ENCODE results near the gene ZNF57.
A peak's percentile ranks its signal among the peaks of the same experiment; 100 is the strongest.
"Not testable (repeated sequence)": the region's sequence is repeated elsewhere in the genome, so short reads cannot be mapped to it uniquely, and the experiment has no call there.

The ZNF57 gene

GRCh38 chr19:2900296-2901252, at the start of gene ZNF57:
ZNF57 (plus strand) TSS chr19:2900928; CDS start chr19:2901046, 118 bp downstream.
- DNase-seq: peak; percentile 99

- no peak for DNase-seq
These were observed 48.1 kb upstream of the ZNF57 start for GRCh38 chr19:2852598-2852997.

GRCh38 chr19:2853015-2853606, 47.6 kb upstream of the ZNF57 start:
- DNase-seq: no peak

DNA sequence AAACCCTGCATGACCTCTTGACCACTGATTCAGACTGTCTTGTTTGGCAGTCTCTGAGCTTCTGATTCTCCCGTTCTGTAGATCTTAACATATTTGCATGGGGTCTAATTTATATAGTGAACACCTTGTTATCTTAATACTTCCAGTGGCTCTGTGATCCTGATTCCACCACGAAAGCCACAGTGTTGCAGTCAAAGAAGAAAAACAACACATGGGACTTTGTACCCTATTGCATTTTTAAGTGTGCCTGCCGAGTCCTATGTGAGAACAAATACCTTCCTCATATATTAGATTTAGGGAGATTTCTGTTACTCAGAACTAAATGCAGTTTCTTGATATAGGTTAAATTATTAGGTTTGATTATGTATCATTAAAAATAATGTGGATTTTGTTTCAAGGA, 45.9 kb upstream of the ZNF57 start:
- DNase-seq: no peak

DNA sequence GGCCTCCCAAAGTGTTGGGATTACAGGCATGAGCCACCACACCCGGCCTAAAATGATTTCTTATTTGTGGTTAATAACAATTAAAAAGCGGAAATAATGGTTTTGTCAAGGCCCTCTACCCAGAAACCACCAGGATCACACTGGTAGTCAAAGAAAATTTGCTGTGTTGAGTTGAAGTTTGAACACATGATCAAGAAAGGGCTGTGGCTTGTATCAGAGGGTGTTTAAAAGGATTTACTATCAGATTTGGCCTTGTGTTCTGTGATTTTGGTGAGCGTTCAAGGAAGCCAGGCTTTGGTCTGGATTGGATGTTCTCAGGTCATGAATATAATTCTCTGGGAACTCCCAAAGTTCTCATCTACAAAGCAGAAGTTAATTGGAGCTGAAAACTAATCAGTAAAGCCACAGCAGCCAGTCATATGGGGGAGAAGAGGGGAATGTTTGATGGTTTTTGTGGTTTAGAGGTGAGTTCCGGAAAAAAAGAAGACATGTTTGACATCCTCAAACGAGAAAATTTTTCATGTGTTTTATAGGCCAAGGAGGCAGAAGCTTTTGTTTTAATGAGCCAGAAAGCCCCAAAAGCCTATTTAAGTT, 44.2 kb upstream of the ZNF57 start:
- peak; percentile 19 for DNase-seq

- DNase-seq: no peak
These were observed 41.9 kb upstream of the ZNF57 start for GRCh38 chr19:2858864-2859263.

GRCh38 chr19:2863816-2864215, 36.9 kb upstream of the ZNF57 start:
- DNase-seq: no peak

GRCh38 chr19:2865334-2866100, 35.2 kb upstream of the ZNF57 start:
- no peak for DNase-seq

GRCh38 chr19:2866495-2867024, 34.2 kb upstream of the ZNF57 start:
- no peak for DNase-seq

GRCh38 chr19:2867025-2867991, 33.4 kb upstream of the ZNF57 start, which contains the start of gene ZNF556:
ZNF556 (plus strand) TSS chr19:2867335; CDS start chr19:2867422, 87 bp downstream.
- no peak for DNase-seq

DNA sequence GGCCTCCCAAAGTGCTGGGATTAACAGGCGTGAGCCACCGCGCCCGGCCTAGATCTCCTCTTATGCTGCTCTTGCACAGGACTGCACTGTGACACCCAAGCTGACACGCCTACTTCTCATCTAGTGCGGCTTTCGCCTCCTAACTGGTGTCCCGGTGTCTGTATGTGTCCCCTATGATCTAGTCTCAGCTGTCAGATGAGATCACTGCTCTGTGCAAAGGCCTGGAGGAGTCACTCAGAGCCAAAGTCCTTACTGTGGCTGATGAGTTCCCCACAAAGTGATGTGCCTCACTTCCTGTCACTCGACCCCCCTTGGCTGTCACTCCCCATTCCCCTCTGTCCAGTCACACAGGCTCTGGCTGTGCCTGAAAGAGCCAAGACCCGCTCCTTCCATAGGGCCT, 31.1 kb upstream of the ZNF57 start:
- no peak for DNase-seq

DNA sequence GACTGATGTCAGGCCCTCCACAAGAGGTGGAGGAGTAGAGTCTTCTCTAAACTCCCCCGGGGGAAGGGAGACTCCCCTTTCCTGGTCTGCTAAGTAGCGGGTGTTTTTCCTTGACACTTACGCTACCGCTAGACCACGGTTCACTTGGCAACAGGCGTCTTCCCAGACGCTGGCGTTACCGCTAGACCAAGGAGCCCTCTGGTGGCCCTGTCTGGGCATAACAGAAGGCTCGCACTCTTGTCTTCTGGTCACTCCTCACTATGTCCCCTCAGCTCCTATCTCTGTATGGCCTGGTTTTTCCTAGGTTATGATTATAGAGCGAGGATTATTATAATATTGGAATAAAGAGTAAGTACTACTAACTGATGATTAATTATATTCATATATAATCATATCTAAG, 28.6 kb upstream of the ZNF57 start:
- peak; percentile 46 for DNase-seq

- no peak for DNase-seq
These were observed 23.1 kb upstream of the ZNF57 start for GRCh38 chr19:2877398-2878331.

DNA sequence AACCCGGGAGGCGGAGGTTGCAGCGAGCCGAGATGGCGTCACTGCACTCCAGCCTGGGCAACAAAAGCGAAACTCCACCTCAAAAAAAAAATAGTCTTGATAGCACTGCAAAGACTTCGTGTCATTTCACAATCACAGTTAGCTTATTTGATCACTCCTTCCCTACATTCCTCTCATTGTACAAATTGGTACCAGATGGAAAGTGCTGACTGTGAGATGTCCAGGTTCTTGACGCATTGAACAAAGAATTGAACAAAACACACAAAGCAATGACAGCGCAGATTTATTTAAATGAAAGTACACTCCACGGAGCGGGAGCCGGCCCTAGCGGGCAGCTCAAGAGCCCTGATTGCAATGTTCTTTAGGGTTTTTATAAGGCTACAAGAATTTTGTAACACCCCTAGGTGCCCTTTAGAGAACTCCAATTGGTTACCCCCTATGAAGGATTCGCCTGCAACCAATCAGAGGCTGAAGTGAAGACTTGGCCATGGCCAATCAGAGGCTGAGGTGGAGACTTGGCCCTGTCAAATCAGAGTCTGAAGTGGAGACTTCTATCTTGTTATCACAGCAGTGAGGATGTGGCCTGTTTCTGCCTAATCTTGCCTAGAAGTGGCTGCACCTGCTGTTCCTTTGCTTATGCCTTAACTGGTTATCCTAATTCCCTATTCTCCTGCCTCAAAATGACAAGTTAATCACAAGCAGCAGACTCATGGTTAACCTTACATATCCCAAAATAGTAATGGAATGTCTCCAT, 16.9 kb upstream of the ZNF57 start:
- DNase-seq: no peak

- DNase-seq: no peak
These were observed 15.0 kb upstream of the ZNF57 start for GRCh38 chr19:2885736-2886135.

DNA sequence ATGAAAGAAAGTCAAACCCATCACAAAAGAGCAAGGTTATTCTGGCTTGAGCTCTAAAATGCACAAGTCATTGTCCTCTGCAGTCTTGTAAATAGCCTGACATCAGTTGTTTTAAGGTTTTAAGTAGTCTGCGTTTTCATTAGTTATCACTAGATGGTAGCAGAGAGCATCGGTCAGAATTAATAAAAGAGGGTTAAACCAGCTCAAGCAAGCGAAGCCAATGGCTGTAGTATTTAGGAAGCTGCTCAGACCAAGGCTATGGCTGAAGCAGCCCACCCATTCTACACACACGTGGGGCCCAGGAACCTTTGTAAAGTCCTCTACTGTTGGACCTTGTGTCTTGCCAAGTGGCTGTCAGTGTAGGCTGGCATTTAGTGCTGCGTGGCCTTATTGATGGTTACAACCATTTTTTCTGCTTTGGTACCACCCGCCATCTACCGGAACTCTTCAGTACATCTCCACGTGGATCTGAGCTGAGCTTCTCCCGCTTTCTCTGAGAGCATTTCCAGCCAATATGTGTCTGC, 13.3 kb upstream of the ZNF57 start:
- DNase-seq: no peak

DNA sequence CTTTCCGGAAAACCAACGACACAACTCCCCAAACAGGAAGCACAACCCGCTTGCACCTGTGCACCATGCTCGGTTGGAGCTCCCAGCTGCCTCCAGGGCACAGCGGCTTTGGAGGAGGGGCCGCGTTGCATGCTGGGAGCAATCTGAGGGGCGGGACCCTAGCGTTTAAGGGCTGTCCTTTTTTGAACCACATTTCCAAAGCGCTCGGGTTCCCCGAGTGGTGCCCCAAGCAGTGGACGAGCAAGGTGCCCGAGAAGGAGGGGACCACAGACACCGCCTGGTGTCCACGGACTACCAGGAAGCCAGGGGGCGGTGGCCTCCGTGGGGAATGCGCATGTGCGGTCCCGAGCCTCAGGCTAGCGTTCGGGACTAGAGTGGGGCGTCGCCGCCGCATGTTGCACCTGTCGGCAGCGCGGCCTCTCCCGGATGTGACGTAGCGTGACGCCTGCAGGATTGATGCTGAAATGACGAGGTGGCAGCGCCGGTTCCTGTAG, 11.9 kb upstream of the ZNF57 start:
- DNase-seq: peak; percentile 59

DNA sequence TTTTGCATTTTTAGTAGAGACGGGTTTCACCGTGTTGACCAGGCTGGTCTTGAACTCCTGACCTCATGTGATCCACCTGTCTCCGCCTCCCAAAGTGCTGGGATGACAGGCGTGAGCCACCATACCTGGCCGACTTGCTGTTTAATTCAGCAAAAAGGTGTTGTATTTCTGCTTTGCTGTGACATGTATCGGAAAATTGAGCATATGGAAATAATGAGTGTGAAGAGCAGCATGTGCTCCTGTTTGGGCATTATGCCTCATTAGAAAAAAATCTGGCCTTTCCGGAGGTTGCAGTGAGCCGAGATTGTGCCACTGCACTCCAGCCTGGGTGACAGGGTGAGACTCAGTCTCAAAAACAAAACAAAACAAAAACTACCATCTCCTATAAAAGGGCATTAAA, 10.2 kb upstream of the ZNF57 start:
- not testable (repeated sequence) for DNase-seq

DNA sequence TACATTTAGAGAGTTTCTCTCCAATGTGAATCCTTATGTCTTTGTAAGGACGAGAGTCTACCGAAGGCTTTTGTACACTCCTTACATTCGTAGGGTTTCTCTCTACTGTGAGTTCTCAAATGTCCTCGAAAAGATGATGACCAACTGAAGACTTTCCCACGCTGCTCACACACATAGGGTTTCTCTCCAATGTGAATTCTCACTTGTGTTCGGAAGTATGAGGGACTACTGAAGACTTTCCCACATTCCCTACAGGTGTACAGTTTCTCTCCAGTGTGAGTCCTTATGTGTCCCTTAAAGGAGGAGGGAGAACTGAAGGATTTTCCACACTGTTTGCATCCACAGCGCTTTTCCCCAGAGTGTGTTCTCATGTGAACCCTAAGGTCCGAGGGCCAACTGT, 4.0 kb upstream of the ZNF57 start:
- DNase-seq: no peak
